MM.1S (cell line): ENCODE results near the gene CMTM7.
A peak's percentile ranks its signal among the peaks of the same experiment; 100 is the strongest.

ENCODE experiments used
- DNase-seq: peaks from one replicate; pipeline ENCODE4 v3.0.0-alpha.2; 2015
- H2AFZ ChIP-seq: fragments of 300-600 bp; sonication (generic); 2 replicates; pipeline ENCODE4 v1.6.0; 2016; ENCODE audit warnings: antibody characterized with exemption, low read length
- H3F3A ChIP-seq: fragments of 300-600 bp; sonication (generic); 2 replicates; pipeline ENCODE4 v1.6.1; 2016; ENCODE audit warnings: mild to moderate bottlenecking, antibody characterized with exemption, low read length, moderate library complexity, mixed read lengths; ENCODE audit not compliant: insufficient read depth
- H3K27ac ChIP-seq: fragments of 300-600 bp; sonication (generic); 2 replicates; pipeline ENCODE4 v1.5.1; 2016; ENCODE audit warnings: mild to moderate bottlenecking, low read length
- H3K27me3 ChIP-seq: fragments of 300-600 bp; sonication (generic); replicated peaks from 2 replicates; pipeline ENCODE4 v1.6.0; 2016; ENCODE audit warnings: low read length; ENCODE audit not compliant: insufficient read depth
- H3K36me3 ChIP-seq: fragments of 300-600 bp; sonication (generic); replicated peaks from 2 replicates; pipeline ENCODE4 v1.6.1; 2016; ENCODE audit warnings: mild to moderate bottlenecking, low read length, mixed read lengths; ENCODE audit not compliant: insufficient read depth
- H3K4me1 ChIP-seq: fragments of 300-600 bp; sonication (generic); 2 replicates; pipeline ENCODE4 v1.6.1; 2016; ENCODE audit warnings: low read length, mixed read lengths
- H3K4me2 ChIP-seq: fragments of 300-600 bp; sonication (generic); 2 replicates; pipeline ENCODE4 v1.6.0; 2016; ENCODE audit warnings: low read depth, low read length
- H3K4me3 ChIP-seq: fragments of 300-600 bp; sonication (generic); 2 replicates; pipeline ENCODE4 v1.5.1; 2016; ENCODE audit warnings: low read length, mixed read lengths
- H3K79me2 ChIP-seq: fragments of 300-600 bp; sonication (generic); 2 replicates; pipeline ENCODE4 v1.6.1; 2016; ENCODE audit warnings: mixed run types, low read length, mixed read lengths
- H3K9ac ChIP-seq: fragments of 300-600 bp; sonication (generic); 2 replicates; pipeline ENCODE4 v1.6.1; 2016; ENCODE audit warnings: low read length, mixed read lengths
- H3K9me2 ChIP-seq: fragments of 300-600 bp; sonication (generic); replicated peaks from 2 replicates; pipeline ENCODE4 v1.6.1; 2016; ENCODE audit warnings: mild to moderate bottlenecking, low read length, mixed read lengths; ENCODE audit not compliant: insufficient read depth
- H3K9me3 ChIP-seq: fragments of 300-600 bp; sonication (generic); replicated peaks from 2 replicates; pipeline ENCODE4 v1.6.1; 2016; ENCODE audit warnings: mild to moderate bottlenecking, low read length, mixed read lengths; ENCODE audit not compliant: insufficient read depth
- H4K20me1 ChIP-seq: fragments of 300-600 bp; sonication (generic); 2 replicates; pipeline ENCODE4 v1.6.1; 2016; ENCODE audit warnings: mild to moderate bottlenecking, low read length, moderate library complexity, mixed read lengths; ENCODE audit not compliant: insufficient read depth
- EZH2 ChIP-seq: fragments of 300-600 bp; sonication (generic); optimal IDR thresholded peaks from 2 replicates; pipeline ENCODE3; 2017; ENCODE audit warnings: low read depth, mild to moderate bottlenecking, antibody characterized with exemption, low read length, mixed read lengths
- EZH2phosphoT487 ChIP-seq: fragments of 300-600 bp; sonication (generic); IDR thresholded peaks from 2 replicates; pipeline ENCODE4 v1.6.1; 2018; ENCODE audit warnings: antibody characterized with exemption, low read length
- TF ChIP-seq, protein P1 (sequence below): fragments of 300-600 bp; sonication (generic); IDR thresholded peaks from 2 replicates; pipeline ENCODE4 v1.5.1; 2016; ENCODE audit warnings: antibody characterized with exemption, low read length, mixed read lengths

The CMTM7 gene

DNA sequence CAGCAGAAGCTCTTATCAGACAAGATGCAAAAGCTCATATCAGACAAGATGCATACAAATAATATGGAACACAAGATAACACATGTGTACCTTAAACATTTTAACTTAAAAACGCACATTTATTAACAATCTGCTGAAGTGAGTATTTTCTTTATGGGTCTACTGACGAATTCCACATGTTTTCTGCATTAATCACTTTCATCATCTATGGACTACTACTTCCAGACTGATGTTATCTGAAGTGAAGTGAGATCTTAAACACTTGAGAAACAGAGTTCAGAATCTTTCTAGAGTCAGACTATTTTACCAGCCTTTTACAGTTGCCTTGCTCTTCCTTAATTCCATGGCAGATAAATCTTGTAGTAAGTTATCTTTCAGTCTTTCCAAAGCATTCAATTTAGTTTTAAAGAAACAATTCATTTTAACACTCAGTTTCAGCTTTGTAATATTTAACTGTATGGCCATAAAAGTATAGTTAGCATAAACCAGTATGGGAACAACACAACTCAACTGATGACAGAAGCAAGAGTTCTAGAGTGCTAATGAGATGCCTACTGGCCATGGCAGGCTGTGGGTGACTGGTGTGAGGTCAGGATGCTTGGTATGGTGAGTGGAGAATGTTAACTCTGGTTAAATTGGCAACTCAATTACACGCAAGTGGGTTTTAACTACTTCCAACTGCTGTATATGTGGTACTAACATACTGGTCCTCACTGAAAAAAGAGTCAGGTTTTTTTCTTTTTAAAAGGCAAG is 101.2 kb downstream of the CMTM7 start:
- peaks cover 21% of the 10 kb centered on the region for H3K4me1 ChIP-seq
- H3K27me3 ChIP-seq = no peaks in the 10 kb centered on the region
- 0 out of 2 replicates have a peak overlapping the region, but pooled peaks have one; percentile 40 for H3K4me2 ChIP-seq
- TF ChIP-seq, protein P1, sequence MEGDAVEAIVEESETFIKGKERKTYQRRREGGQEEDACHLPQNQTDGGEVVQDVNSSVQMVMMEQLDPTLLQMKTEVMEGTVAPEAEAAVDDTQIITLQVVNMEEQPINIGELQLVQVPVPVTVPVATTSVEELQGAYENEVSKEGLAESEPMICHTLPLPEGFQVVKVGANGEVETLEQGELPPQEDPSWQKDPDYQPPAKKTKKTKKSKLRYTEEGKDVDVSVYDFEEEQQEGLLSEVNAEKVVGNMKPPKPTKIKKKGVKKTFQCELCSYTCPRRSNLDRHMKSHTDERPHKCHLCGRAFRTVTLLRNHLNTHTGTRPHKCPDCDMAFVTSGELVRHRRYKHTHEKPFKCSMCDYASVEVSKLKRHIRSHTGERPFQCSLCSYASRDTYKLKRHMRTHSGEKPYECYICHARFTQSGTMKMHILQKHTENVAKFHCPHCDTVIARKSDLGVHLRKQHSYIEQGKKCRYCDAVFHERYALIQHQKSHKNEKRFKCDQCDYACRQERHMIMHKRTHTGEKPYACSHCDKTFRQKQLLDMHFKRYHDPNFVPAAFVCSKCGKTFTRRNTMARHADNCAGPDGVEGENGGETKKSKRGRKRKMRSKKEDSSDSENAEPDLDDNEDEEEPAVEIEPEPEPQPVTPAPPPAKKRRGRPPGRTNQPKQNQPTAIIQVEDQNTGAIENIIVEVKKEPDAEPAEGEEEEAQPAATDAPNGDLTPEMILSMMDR = no peak
- TF ChIP-seq EZH2 (no peak), EZH2phosphoT487 (no peak)
- DNase-seq = no peak
- H4K20me1 ChIP-seq = no peaks in the 10 kb centered on the region; the same call in 1 of the 2 replicates
- H3K4me3 ChIP-seq = no peak overlapping the region
- peaks cover 41% of the 10 kb centered on the region for H3K79me2 ChIP-seq
- no peaks in the 10 kb centered on the region for H3K9me2 ChIP-seq
- 0 out of 2 replicates have a peak, but pooled peaks cover 4% of the 10 kb centered on the region for H3F3A ChIP-seq
- H2AFZ ChIP-seq = no peak overlapping the region
- no peak overlapping the region for H3K27ac ChIP-seq
- H3K9me3 ChIP-seq = no peaks in the 10 kb centered on the region
- no peak overlapping the region for H3K9ac ChIP-seq
- no peaks in the 10 kb centered on the region for H3K36me3 ChIP-seq

GRCh38 chr3:32493437-32494414 is 102.1 kb downstream of the CMTM7 start:
- Histone ChIP-seq H3K36me3 (no peaks in the 10 kb centered on the region), H4K20me1 (no peaks in the 10 kb centered on the region; the same call in 1 of the 2 replicates), H3K4me3 (0 out of 2 replicates have a peak overlapping the region, but pooled peaks have one; percentile 13), H3K4me2 (peak overlapping the region; percentile 40; the same call in 1 of the 2 replicates), H3K9ac (no peak overlapping the region), H3F3A (0 out of 2 replicates have a peak, but pooled peaks cover 4% of the 10 kb centered on the region), H3K79me2 (peaks cover 41% of the 10 kb centered on the region), H3K9me2 (no peaks in the 10 kb centered on the region), H3K27me3 (no peaks in the 10 kb centered on the region), H3K4me1 (peaks cover 21% of the 10 kb centered on the region), H2AFZ (no peak overlapping the region), H3K27ac (no peak overlapping the region; the same call in 1 of the 2 replicates), H3K9me3 (no peaks in the 10 kb centered on the region)
- TF ChIP-seq EZH2 (no peak), EZH2phosphoT487 (no peak)
- TF ChIP-seq, protein P1 = no peak
- peak; percentile 53 for DNase-seq

- H3K79me2 ChIP-seq = peaks cover 52% of the 10 kb centered on the region
- H3K9me2 ChIP-seq = no peaks in the 10 kb centered on the region
- DNase-seq = no peak
- no peak overlapping the region for H3K27ac ChIP-seq
- no peaks in the 10 kb centered on the region for H3K9me3 ChIP-seq
- no peak overlapping the region for H3K9ac ChIP-seq
- H3F3A ChIP-seq = 0 out of 2 replicates have a peak, but pooled peaks cover 4% of the 10 kb centered on the region
- H3K27me3 ChIP-seq = no peaks in the 10 kb centered on the region
- H3K4me3 ChIP-seq = no peak overlapping the region
- no peak for TF ChIP-seq EZH2
- no peak for TF ChIP-seq EZH2phosphoT487
- TF ChIP-seq, protein P1 = no peak
- no peak overlapping the region for H3K4me2 ChIP-seq
- no peak overlapping the region for H2AFZ ChIP-seq
- peaks cover 21% of the 10 kb centered on the region for H3K4me1 ChIP-seq
- H4K20me1 ChIP-seq = no peaks in the 10 kb centered on the region; the same call in 1 of the 2 replicates
- no peaks in the 10 kb centered on the region for H3K36me3 ChIP-seq
Measured at GRCh38 chr3:32495085-32495484, 103.4 kb downstream of the CMTM7 start.
